Body of pancreas (tissue), 4 donors: Measurements from ENCODE around the gene DNAJC1.

Source experiments
- CTCF ChIP-seq, 7 experiments: fragments of 450-650 bp in 4 of 7; fragments of 200-600 bp in 3 of 7; sonication (generic) in 3 of 7; IDR thresholded peaks; one replicate each; pipeline ENCODE4 v1.5.1; 2016 to 2019; ENCODE audit warnings: antibody characterized with exemption in 7 of 7
- POLR2A ChIP-seq, 3 donors: fragments of 450-650 bp; IDR thresholded peaks; one replicate each; pipeline ENCODE4 v1.6.1; 2016; ENCODE audit warnings: antibody characterized with exemption in 3 of 3, mild to moderate bottlenecking in 2 of 3

GRCh38 chr10:21830037-21830436 lies 173.5 kb downstream of the DNAJC1 start:
- TF ChIP-seq CTCF (IDR thresholded peaks at IDR 0.05): no peak
- TF ChIP-seq POLR2A (IDR thresholded peaks at IDR 0.05): no peak
